Mucosa of stomach (tissue), 1 donor: ENCODE measurements around the gene GON4L.
"Not testable (repeated sequence)": the region's sequence is repeated elsewhere in the genome, so short reads cannot be mapped to it uniquely, and the experiment has no call there.

Source experiments
- H3K27me3 ChIP-seq: one replicate; pipeline ENCODE4 v1.7.0; 2013; ENCODE audit warnings: mild to moderate bottlenecking, low read length; ENCODE audit not compliant: control insufficient read depth, insufficient read depth
- H3K36me3 ChIP-seq: one replicate; pipeline ENCODE4 v1.7.0; 2013; ENCODE audit warnings: low read length; ENCODE audit not compliant: control insufficient read depth, insufficient read depth
- H3K4me1 ChIP-seq: one replicate; pipeline ENCODE4 v1.7.0; 2013; ENCODE audit warnings: mild to moderate bottlenecking, low read length; ENCODE audit not compliant: control insufficient read depth, insufficient read depth
- H3K4me3 ChIP-seq: one replicate; pipeline ENCODE4 v1.7.0; 2013; ENCODE audit warnings: low read length
- H3K9ac ChIP-seq: one replicate; pipeline ENCODE4 v1.7.0; 2013; ENCODE audit warnings: mild to moderate bottlenecking, low read length, moderate library complexity
- H3K9me3 ChIP-seq: one replicate; pipeline ENCODE4 v1.7.0; 2013; ENCODE audit warnings: mild to moderate bottlenecking, low read length, moderate library complexity; ENCODE audit not compliant: control insufficient read depth
- donor health status: Pancreatic carcinoma.

The GON4L gene

DNA sequence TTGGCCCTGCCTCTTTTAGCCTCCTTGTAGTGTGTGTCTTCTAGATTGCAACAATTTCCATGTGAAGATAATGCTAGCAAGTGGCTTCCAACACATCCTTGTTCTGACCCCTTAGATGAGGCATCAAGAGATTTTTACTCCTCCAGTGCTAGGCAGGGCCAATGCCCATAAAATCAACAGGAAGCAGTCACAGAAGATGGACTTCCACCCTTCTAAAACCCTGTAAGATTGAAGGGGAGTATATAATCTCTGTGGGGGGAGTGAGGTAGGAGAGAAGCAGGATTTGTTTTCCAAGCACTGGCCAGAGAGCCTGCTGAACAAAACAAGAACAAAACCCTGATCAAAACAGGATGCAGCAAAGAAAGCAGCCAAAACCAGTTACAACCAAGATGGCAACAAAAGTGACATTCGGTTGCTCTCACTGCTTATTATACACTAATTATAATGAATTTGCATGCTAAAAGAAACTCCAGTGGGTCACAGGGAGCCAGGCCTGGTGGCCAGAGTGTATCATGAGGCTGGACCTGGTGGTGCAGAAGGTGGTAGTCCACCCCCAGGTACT is 12.1 kb downstream of the GON4L start:
- H3K9me3 ChIP-seq, result no peaks in the 10 kb centered on the region
- H3K27me3 ChIP-seq, result no peaks in the 10 kb centered on the region
- no peaks in the 10 kb centered on the region for H3K36me3 ChIP-seq
- no peaks in the 10 kb centered on the region for H3K4me1 ChIP-seq
- no peak overlapping the region for H3K4me3 ChIP-seq
- H3K9ac ChIP-seq, result no peak overlapping the region

DNA sequence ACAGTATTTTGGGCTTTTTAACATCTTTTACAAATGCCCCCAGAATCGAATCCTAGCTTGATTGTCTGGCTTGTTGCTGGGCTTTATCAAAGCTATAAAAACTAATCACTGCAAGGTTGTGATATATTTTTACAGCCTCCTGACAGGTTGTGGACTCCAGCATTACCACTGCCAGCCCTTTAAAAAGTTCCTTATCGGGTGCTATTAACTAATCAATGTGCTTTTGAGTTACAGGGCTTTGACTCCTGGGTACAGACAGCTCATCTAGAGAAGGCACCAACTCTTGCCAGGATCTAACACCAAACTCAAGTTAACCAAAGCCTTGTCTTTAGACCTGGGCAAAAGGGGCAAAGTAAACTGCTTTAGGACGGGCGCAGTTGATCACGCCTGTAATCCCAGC is 16.6 kb downstream of the GON4L start:
- Histone ChIP-seq H3K4me3 (no peak overlapping the region), H3K4me1 (no peaks in the 10 kb centered on the region), H3K9ac (no peak overlapping the region), H3K36me3 (no peaks in the 10 kb centered on the region), H3K27me3 (no peaks in the 10 kb centered on the region), H3K9me3 (no peaks in the 10 kb centered on the region)

DNA sequence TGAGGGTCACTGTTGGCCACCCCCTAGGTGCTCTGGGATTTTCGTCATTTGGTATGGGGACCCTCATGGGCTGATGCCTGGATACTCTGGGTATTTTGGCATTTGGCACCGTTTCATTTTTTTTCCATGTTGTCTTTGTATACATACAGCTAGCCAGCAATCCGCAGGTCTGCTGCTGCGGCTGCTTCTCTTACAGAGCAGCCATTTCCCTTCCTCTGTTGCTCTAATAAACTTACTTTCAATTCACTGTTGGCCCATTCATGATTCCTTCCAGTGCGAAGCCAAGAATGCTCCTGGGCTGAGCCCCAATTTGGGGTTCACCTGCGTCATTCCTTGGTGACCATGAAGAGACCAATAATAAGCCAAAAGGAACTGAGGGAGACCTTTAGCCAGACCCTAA is 21.5 kb downstream of the GON4L start:
- no peak overlapping the region for H3K9ac ChIP-seq
- H3K36me3 ChIP-seq, result no peaks in the 10 kb centered on the region
- H3K4me1 ChIP-seq, result no peaks in the 10 kb centered on the region
- H3K4me3 ChIP-seq, result no peak overlapping the region
- H3K9me3 ChIP-seq, result no peaks in the 10 kb centered on the region
- H3K27me3 ChIP-seq, result no peaks in the 10 kb centered on the region

DNA sequence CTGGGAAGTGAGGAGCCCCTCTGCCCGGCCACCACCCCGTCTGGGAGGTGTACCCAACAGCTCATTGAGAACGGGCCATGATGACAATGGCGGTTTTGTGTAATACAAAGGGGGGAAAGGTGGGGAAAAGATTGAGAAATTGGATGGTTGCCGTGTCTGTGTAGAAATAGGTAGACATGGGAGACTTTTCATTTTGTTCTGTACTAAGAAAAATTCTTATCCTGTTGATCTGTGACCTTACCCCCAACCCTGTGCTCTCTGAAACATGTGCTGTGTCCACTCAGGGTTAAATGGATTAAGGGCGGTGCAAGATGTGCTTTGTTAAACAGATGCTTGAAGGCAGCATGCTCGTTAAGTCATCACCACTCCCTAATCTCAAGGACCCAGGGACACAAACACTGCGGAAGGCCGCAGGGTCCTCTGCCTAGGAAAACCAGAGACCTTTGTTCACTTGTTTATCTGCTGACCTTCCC is 22.1 kb downstream of the GON4L start:
- H3K36me3 ChIP-seq, H3K4me1 ChIP-seq: not testable (repeated sequence)

DNA sequence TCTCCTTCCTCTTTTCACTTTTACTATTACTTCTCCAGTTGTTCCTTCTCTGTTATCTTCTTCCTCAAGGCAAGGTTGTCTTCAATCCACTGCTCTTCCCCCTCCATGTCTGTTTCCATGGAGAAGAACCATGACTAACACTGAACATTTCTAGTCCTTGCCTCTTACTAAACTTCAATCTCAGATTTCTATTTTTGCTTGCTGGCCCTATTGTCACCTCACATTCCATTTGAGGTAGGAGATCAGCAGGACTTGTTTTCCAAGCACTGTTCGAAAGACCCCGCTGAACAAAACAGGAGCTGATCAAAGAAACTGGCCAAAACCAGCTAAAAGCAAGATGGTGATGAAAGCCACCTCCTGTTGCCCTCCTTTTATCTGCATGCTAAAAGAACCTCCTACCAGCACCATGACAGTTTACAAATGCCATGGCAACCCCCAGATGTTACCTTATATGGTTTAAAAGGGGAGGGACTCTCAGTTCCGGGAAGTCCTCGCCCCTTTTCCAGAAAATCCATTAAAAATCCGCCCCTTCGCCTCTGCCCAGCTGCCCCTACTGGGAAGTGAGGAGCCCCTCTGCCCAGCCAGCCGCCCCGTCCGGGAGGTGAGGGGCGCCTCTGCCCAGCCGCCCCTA is 22.6 kb downstream of the GON4L start:
- Histone ChIP-seq H3K9me3 (no peaks in the 10 kb centered on the region), H3K9ac (no peak overlapping the region), H3K4me1 (no peaks in the 10 kb centered on the region), H3K36me3 (no peaks in the 10 kb centered on the region), H3K4me3 (no peak overlapping the region), H3K27me3 (no peaks in the 10 kb centered on the region)

More for the DNA sequence above, 22.1 kb downstream of the GON4L start:
- not testable (repeated sequence) for H3K27me3 ChIP-seq, H3K4me3 ChIP-seq, H3K9ac ChIP-seq, H3K9me3 ChIP-seq

DNA sequence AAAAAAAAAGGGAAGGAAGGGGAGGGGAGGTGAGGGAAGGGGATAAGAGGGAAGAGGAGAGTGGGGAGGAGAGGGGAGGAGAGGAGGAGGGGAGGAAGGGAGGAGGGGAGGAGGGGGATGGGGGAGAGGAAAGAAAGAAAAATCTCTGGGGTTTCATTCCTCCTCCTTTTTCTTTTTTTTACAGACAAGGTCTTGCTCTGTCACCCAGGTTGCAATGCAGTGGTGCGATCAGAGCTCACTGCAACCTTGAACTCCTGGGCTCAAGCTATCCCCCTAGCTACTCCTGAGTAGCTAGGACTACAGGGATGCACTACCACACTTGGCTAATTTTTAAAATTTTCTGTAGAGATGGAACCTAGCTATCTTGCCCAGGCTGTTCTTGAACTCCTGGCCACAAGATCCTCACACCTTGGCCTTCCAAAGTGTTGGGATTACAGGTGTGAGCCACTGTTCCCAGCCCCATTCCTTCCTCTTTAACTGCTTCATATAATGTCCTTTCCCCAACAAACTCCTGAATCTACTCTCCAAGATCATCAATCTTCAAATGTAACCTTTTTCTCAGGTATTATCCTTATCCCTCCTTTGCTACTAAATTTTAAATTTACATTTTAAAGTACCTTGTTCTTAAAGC is 23.2 kb downstream of the GON4L start:
- Histone ChIP-seq H3K36me3 (no peaks in the 10 kb centered on the region), H3K4me1 (no peaks in the 10 kb centered on the region)

DNA sequence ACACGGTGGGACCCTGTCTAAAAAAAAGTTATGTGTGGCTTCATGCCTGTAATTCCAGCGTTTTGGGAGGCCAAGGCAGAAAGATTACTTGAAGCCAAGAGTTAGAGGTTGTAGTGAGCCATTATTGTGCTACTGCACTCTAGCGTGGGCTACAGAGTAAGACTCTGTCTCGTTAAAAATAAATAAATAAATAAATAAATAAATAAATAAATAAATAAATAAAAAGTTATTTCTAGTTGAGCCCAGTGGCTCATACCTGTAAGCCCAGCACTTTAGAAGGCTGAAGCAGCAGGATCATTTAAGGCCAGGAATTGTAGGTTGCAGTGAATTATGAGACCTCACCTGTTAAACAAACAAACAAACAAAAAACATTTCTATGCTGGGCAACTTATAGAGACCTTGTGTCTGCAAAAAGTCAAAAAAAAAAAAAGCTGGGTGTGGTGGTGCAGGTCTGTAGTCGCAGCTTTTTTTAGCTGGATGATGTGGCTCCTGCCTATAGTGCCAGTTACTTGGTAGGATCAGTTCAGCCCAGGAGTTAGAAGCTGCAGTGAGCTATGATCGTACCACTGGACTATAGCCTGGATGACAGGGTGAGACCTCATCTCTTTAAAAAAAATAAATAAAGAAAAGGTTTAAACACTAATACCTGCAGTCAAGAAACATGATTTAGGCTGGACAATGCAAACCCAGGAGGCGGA is 25.6 kb downstream of the GON4L start:
- Histone ChIP-seq H3K4me1 (no peaks in the 10 kb centered on the region), H3K36me3 (no peaks in the 10 kb centered on the region), H3K27me3 (no peaks in the 10 kb centered on the region), H3K9me3 (no peaks in the 10 kb centered on the region), H3K9ac (no peak overlapping the region), H3K4me3 (no peak overlapping the region)

More for the DNA sequence above, 23.2 kb downstream of the GON4L start:
- no peak overlapping the region for H3K9ac ChIP-seq
- H3K4me3 ChIP-seq, result no peak overlapping the region
- no peaks in the 10 kb centered on the region for H3K27me3 ChIP-seq
- no peaks in the 10 kb centered on the region for H3K9me3 ChIP-seq

DNA sequence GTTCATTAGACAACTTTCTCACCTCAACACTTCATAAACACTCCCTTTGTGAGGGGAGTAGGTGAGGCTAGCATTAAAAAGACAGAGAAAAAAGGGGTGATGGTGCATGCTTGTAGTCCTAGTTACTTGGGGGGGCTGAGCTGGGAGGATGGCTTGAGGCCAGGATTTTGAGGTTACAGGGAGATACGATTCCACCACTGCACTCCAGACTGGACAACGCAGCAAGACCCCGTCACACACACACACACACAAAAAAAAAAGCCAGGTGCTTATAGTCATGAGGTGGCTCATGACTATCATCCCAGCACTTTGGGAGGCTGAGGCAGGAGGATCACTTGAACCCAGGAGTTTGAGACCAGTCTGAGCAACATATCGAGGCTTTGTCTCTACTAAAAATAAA is 29.6 kb downstream of the GON4L start:
- Histone ChIP-seq H3K36me3 (no peaks in the 10 kb centered on the region), H3K9ac (no peak overlapping the region), H3K27me3 (no peaks in the 10 kb centered on the region), H3K4me3 (no peak overlapping the region), H3K9me3 (no peaks in the 10 kb centered on the region), H3K4me1 (no peaks in the 10 kb centered on the region)

DNA sequence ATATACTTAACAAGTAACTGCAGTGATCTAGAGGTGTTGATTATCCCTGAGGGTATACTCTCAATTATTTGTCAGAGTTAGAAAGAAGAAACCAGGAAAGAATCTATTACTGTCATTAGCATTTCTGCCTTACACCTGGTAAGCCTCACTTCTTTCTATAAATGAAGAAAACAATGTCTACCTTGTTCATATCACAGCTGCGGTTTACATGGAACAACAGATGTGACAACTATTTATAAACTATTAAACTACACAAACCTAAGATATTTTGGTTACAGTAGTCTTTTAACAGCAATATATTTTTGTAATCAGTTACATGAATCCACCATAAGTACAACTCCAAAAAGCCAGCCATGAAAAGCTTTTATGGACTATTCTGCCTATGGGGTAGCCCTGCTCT is 40.7 kb downstream of the GON4L start:
- no peaks in the 10 kb centered on the region for H3K9me3 ChIP-seq
- no peaks in the 10 kb centered on the region for H3K4me1 ChIP-seq
- no peak overlapping the region for H3K4me3 ChIP-seq
- H3K27me3 ChIP-seq, result no peaks in the 10 kb centered on the region
- H3K36me3 ChIP-seq, result peaks cover 7% of the 10 kb centered on the region
- H3K9ac ChIP-seq, result no peak overlapping the region

DNA sequence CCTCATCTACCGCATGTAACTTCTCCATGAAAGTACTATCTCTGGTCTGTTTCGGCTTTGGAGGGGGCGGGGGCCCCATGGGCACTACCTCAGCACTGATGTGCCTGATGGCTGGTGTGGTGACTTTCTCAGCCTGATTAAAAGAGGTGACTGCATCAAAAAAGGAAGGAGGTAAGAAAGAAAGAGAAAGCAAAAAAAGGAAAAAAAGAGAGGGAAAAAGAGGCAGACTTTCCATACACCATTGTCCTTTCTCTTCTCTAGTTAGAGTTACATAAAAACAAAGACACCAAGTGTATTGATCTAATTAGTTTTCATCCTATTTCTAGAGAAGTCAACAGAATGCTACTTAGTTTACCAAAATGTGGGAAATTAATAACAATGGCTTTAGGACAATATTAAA is 43.3 kb downstream of the GON4L start:
- no peak overlapping the region for H3K9ac ChIP-seq
- no peaks in the 10 kb centered on the region for H3K27me3 ChIP-seq
- no peaks in the 10 kb centered on the region for H3K9me3 ChIP-seq
- H3K4me3 ChIP-seq, result no peak overlapping the region
- H3K4me1 ChIP-seq, result no peaks in the 10 kb centered on the region
- H3K36me3 ChIP-seq, result peaks cover 6% of the 10 kb centered on the region

DNA sequence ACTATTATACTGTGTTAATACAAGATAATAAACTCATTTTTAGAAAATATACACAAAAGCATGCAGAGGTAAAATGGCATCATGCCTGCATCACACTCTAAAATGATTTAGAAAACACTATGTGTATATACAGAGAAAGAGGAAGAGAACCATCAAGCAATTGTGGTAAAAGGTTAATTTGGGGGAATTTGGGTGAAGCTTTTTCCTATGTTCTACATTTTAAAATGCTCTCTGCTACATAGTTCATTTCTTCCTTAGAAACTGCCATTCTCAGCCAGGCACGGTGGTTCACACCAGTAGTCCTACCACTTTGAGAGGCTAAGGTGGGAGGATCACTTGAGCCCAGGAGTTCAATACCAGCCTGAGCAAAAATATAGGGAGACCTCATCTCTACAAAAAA is 44.1 kb downstream of the GON4L start:
- Histone ChIP-seq H3K36me3 (peaks cover 6% of the 10 kb centered on the region), H3K4me1 (no peaks in the 10 kb centered on the region), H3K27me3 (no peaks in the 10 kb centered on the region), H3K9me3 (no peaks in the 10 kb centered on the region), H3K9ac (no peak overlapping the region), H3K4me3 (no peak overlapping the region)

DNA sequence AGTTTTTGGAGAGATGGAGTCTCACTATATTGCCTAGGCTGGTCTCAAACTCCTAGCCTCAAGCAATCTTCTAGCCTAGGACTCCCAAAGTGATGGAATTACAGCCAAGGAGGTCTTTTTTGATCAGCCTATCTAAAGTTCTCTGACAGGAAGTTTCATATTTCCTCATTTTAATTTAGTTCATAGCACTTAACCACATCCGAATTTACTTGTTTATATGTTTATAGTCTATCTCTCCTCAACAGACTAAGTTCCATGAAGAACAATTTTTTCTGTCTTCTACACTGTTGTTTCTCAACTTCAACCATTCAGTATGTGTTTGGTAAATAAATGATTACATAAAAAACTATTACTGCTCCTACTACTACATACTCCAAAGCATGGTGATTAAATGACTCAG is 47.9 kb downstream of the GON4L start:
- no peaks in the 10 kb centered on the region for H3K9me3 ChIP-seq
- H3K9ac ChIP-seq, result no peak overlapping the region
- peaks cover 5% of the 10 kb centered on the region for H3K36me3 ChIP-seq
- H3K27me3 ChIP-seq, result no peaks in the 10 kb centered on the region
- H3K4me3 ChIP-seq, result no peak overlapping the region
- H3K4me1 ChIP-seq, result no peaks in the 10 kb centered on the region
